Progenitor cell of endocrine pancreas (in vitro differentiated cells): Measurements from ENCODE around the gene ACSL5. TPM values are rescaled to one million over a fixed set of nuclear protein-coding genes. Genes with fewer than 3 reads are reported as not detected.
"Not testable (repeated sequence)": the region's sequence is repeated elsewhere in the genome, so short reads cannot be mapped to it uniquely, and the experiment has no call there.

ENCODE experiments used
- DNase-seq: peaks from one replicate; pipeline ENCODE4 v3.0.0; 2021; ENCODE audit warnings: low spot score; ENCODE audit not compliant: unreplicated experiment
- H3K27ac Mint-ChIP-seq: 2 replicates; pipeline ENCODE4 v1.8.0; 2021; ENCODE audit warnings: mild to moderate bottlenecking, moderate library complexity, mixed read lengths
- H3K27me3 Mint-ChIP-seq: 2 replicates; pipeline ENCODE4 v1.8.0; 2021; ENCODE audit warnings: mixed read lengths
- H3K36me3 Mint-ChIP-seq: 2 replicates; pipeline ENCODE4 v1.8.0; 2022; ENCODE audit warnings: mixed read lengths; ENCODE audit not compliant: insufficient read depth
- H3K4me1 Mint-ChIP-seq: 2 replicates; pipeline ENCODE4 v1.8.0; 2021; ENCODE audit warnings: low read depth, mixed read lengths
- H3K4me3 Mint-ChIP-seq: 2 replicates; pipeline ENCODE4 v1.8.0; 2021; ENCODE audit warnings: low read depth, mild to moderate bottlenecking, moderate library complexity, mixed read lengths
- H3K9me3 Mint-ChIP-seq: 2 replicates; pipeline ENCODE4 v1.8.0; 2021; ENCODE audit warnings: low read depth, mixed read lengths
- CTCF ChIP-seq: fragments of 200-600 bp; sonication (generic); IDR thresholded peaks from one replicate; pipeline ENCODE4 v1.5.0; 2021; ENCODE audit warnings: antibody characterized with exemption, mild to moderate bottlenecking; ENCODE audit not compliant: unreplicated experiment
- total RNA-seq: library from RNA; stranded (reverse); gene quantifications from 2 replicates; pipeline ENCODE4 v1.2.1, GENCODE V29; 2021

ACSL5 gene
- total RNA-seq, 1 donor from 2014 or later, result 0.22 TPM

- Mint-ChIP-seq H3K27me3 (no peaks in the 10 kb centered on the region), H3K4me1 (no peaks in the 10 kb centered on the region), H3K9me3 (peaks cover 4% of the 10 kb centered on the region), H3K36me3 (peaks cover 13% of the 10 kb centered on the region), H3K4me3 (no peak overlapping the region), H3K27ac (no peak overlapping the region)
- no peak for DNase-seq
- no peak for TF ChIP-seq CTCF
These were observed 86.5 kb downstream of the ACSL5 start for GRCh38 chr10:112460366-112460765.

GRCh38 chr10:112461029-112461887, 87.3 kb downstream of the ACSL5 start:
- no peaks in the 10 kb centered on the region for H3K27me3 Mint-ChIP-seq
- peaks cover 17% of the 10 kb centered on the region for H3K36me3 Mint-ChIP-seq
- peaks cover 4% of the 10 kb centered on the region for H3K9me3 Mint-ChIP-seq
- H3K4me3 Mint-ChIP-seq, result no peak overlapping the region
- no peaks in the 10 kb centered on the region for H3K4me1 Mint-ChIP-seq
- DNase-seq, result no peak
- no peak for TF ChIP-seq CTCF
- H3K27ac Mint-ChIP-seq, result no peak overlapping the region

GRCh38 chr10:112464074-112464473, 90.2 kb downstream of the ACSL5 start:
- peaks cover 20% of the 10 kb centered on the region for H3K36me3 Mint-ChIP-seq
- H3K4me3 Mint-ChIP-seq, H3K27me3 Mint-ChIP-seq, H3K4me1 Mint-ChIP-seq, H3K9me3 Mint-ChIP-seq, DNase-seq, H3K27ac Mint-ChIP-seq: not testable (repeated sequence)

- H3K9me3 Mint-ChIP-seq, result peaks cover 4% of the 10 kb centered on the region
- H3K27me3 Mint-ChIP-seq, result no peaks in the 10 kb centered on the region
- no peak overlapping the region for H3K4me3 Mint-ChIP-seq
- DNase-seq, result no peak
- no peak overlapping the region for H3K27ac Mint-ChIP-seq
- peaks cover 20% of the 10 kb centered on the region for H3K36me3 Mint-ChIP-seq
- H3K4me1 Mint-ChIP-seq, result peaks cover 4% of the 10 kb centered on the region
- no peak for TF ChIP-seq CTCF
These were observed 91.5 kb downstream of the ACSL5 start for GRCh38 chr10:112465299-112465883.

- no peak for TF ChIP-seq CTCF
- H3K27me3 Mint-ChIP-seq, result no peaks in the 10 kb centered on the region
These were observed 92.9 kb downstream of the ACSL5 start for GRCh38 chr10:112466802-112467201.

More at GRCh38 chr10:112466802-112467201, 92.9 kb downstream of the ACSL5 start:
- Mint-ChIP-seq H3K4me3 (no peak overlapping the region), H3K27ac (no peak overlapping the region), H3K36me3 (peaks cover 20% of the 10 kb centered on the region), H3K4me1 (peaks cover 13% of the 10 kb centered on the region), H3K9me3 (peaks cover 4% of the 10 kb centered on the region)
- no peak for DNase-seq
